Epidermal melanocyte (primary cell): ENCODE measurements around the gene BMERB1.
"Not testable (repeated sequence)": the region's sequence is repeated elsewhere in the genome, so short reads cannot be mapped to it uniquely, and the experiment has no call there.

Experiments used
- DNase-seq: peaks from one replicate; pipeline ENCODE4 v3.0.0; 2011; ENCODE audit warnings: low spot score; ENCODE audit not compliant: insufficient read length

Gene BMERB1

GRCh38 chr16:15586716-15587115 is 152.3 kb downstream of the BMERB1 start:
- no peak for DNase-seq

- no peak for DNase-seq
These were observed 152.9 kb downstream of the BMERB1 start for GRCh38 chr16:15587152-15587825.

GRCh38 chr16:15592324-15592723 is 157.9 kb downstream of the BMERB1 start:
- no peak for DNase-seq

- DNase-seq: no peak
These were observed 158.8 kb downstream of the BMERB1 start for GRCh38 chr16:15593235-15593634.

GRCh38 chr16:15594711-15595320 is 160.4 kb downstream of the BMERB1 start:
- no peak for DNase-seq

GRCh38 chr16:15597135-15597534 is 162.7 kb downstream of the BMERB1 start:
- DNase-seq: no peak

GRCh38 chr16:15597822-15598647 is 163.6 kb downstream of the BMERB1 start:
- DNase-seq: no peak

GRCh38 chr16:15598648-15599190 is 164.3 kb downstream of the BMERB1 start:
- no peak for DNase-seq

GRCh38 chr16:15599303-15600070 is 165.1 kb downstream of the BMERB1 start:
- DNase-seq: no peak

- no peak for DNase-seq
These were observed 167.0 kb downstream of the BMERB1 start for GRCh38 chr16:15601212-15601879.

- DNase-seq: no peak
These were observed 168.1 kb downstream of the BMERB1 start for GRCh38 chr16:15602285-15603044.

- DNase-seq: no peak
These were observed 170.4 kb downstream of the BMERB1 start for GRCh38 chr16:15604460-15605440.

GRCh38 chr16:15605839-15606517 is 171.6 kb downstream of the BMERB1 start:
- no peak for DNase-seq

- DNase-seq: no peak
These were observed 172.3 kb downstream of the BMERB1 start for GRCh38 chr16:15606518-15607220.

- DNase-seq: not testable (repeated sequence)
These were observed 172.9 kb downstream of the BMERB1 start for GRCh38 chr16:15607221-15607699.

- no peak for DNase-seq
These were observed 173.5 kb downstream of the BMERB1 start for GRCh38 chr16:15607700-15608396.
